Activated CD4-positive, CD25-positive, alpha-beta regulatory T cell treated with anti-CD3 and anti-CD28 coated beads, Interleukin-2, amount 50 U/mL, for 24 hours (primary cell): ENCODE measurements around the gene C8B.

Experiments used
- ATAC-seq, 2 donors: fragments of 150-1000 bp; cut with Tn5 transposase; one replicate each; pipeline ENCODE4 v1.10.0; 2021; ENCODE audit warnings: mild to moderate bottlenecking in 1 of 2, moderate library complexity in 1 of 2

C8B gene

GRCh38 chr1:56965916-56966697 is at the start of gene C8B:
Gene C8B (minus strand): TSS chr1:56966015. CDS start chr1:56965948, 67 bp downstream.
- no peak for ATAC-seq

GRCh38 chr1:57015071-57015470 is 49.3 kb upstream of the C8B start:
- ATAC-seq, result no peak

GRCh38 chr1:57013522-57013921 is 47.7 kb upstream of the C8B start:
- ATAC-seq, result no peak

- ATAC-seq, result no peak
Measured at GRCh38 chr1:57012315-57012714, 46.5 kb upstream of the C8B start.

GRCh38 chr1:57010511-57010910 is 44.7 kb upstream of the C8B start:
- ATAC-seq, result no peak

GRCh38 chr1:57007948-57008347 is 42.1 kb upstream of the C8B start:
- ATAC-seq, result no peak

- no peak for ATAC-seq
Measured at GRCh38 chr1:57007472-57007871, 41.7 kb upstream of the C8B start.

- no peak for ATAC-seq
Measured at GRCh38 chr1:57003398-57004139, 37.8 kb upstream of the C8B start.

GRCh38 chr1:56995414-56996100 is 29.7 kb upstream of the C8B start:
- no peak for ATAC-seq

- ATAC-seq, result no peak
Measured at GRCh38 chr1:56993475-56993874, 27.7 kb upstream of the C8B start.

GRCh38 chr1:56992318-56993125 is 26.7 kb upstream of the C8B start:
- ATAC-seq, result no peak

GRCh38 chr1:56991576-56991975 is 25.8 kb upstream of the C8B start:
- ATAC-seq, result no peak

GRCh38 chr1:56986397-56986796 is 20.6 kb upstream of the C8B start:
- no peak for ATAC-seq

GRCh38 chr1:56985857-56986256 is 20.0 kb upstream of the C8B start:
- no peak for ATAC-seq

GRCh38 chr1:56983484-56983883 is 17.7 kb upstream of the C8B start:
- no peak for ATAC-seq

GRCh38 chr1:56979986-56980755 is 14.4 kb upstream of the C8B start:
- ATAC-seq, result no peak

GRCh38 chr1:56978819-56979218 is 13.0 kb upstream of the C8B start:
- no peak for ATAC-seq

- no peak for ATAC-seq
Measured at GRCh38 chr1:56977910-56978309, 12.1 kb upstream of the C8B start.

- no peak for ATAC-seq
Measured at GRCh38 chr1:56975446-56975845, 9.6 kb upstream of the C8B start.

GRCh38 chr1:56973923-56974742 is 8.3 kb upstream of the C8B start:
- ATAC-seq, result no peak

- ATAC-seq, result no peak
Measured at GRCh38 chr1:56972976-56973375, 7.2 kb upstream of the C8B start.
